ENCODE results near the gene STX18. TPM values are rescaled to one million over a fixed set of nuclear protein-coding genes. Genes with fewer than 3 reads are reported as not detected.

Gene STX18
- total RNA-seq, 1 donor from 2014 or later = 41.7 TPM

GRCh38 chr4:4534515-4535145 lies 7.2 kb downstream of the STX18 start:
- H3K4me1 Mint-ChIP-seq = peaks cover 8% of the 10 kb centered on the region
- no peak overlapping the region for H3K27ac Mint-ChIP-seq
- no peak overlapping the region for H3K4me3 Mint-ChIP-seq
- no peaks in the 10 kb centered on the region for H3K27me3 Mint-ChIP-seq (ENCODE audit: low read depth)
- no peaks in the 10 kb centered on the region for H3K36me3 Mint-ChIP-seq
- H3K9me3 Mint-ChIP-seq = no peaks in the 10 kb centered on the region
- no peak for TF ChIP-seq CTCF (IDR thresholded peaks at IDR 0.05; ENCODE audit: unreplicated experiment)
- DNase-seq (ENCODE audit: low spot score in 2 of 2, unreplicated experiment in 2 of 2) = no peak

- Mint-ChIP-seq H3K4me3 (no peak overlapping the region), H3K36me3 (no peaks in the 10 kb centered on the region), H3K9me3 (no peaks in the 10 kb centered on the region), H3K27me3 (ENCODE audit: low read depth) (no peaks in the 10 kb centered on the region), H3K27ac (no peak overlapping the region), H3K4me1 (no peaks in the 10 kb centered on the region)
- no peak for DNase-seq (ENCODE audit: low spot score in 2 of 2, unreplicated experiment in 2 of 2)
- no peak for TF ChIP-seq CTCF (IDR thresholded peaks at IDR 0.05; ENCODE audit: unreplicated experiment)
Measured at GRCh38 chr4:4533461-4534169, 8.2 kb downstream of the STX18 start.

GRCh38 chr4:4532371-4533154 lies 9.3 kb downstream of the STX18 start:
- Mint-ChIP-seq H3K36me3 (no peaks in the 10 kb centered on the region), H3K4me1 (no peaks in the 10 kb centered on the region), H3K4me3 (no peak overlapping the region)

GRCh38 chr4:4529392-4529791 lies 12.5 kb downstream of the STX18 start:
- no peak for TF ChIP-seq CTCF (IDR thresholded peaks at IDR 0.05; ENCODE audit: unreplicated experiment)
- DNase-seq (ENCODE audit: low spot score in 2 of 2, unreplicated experiment in 2 of 2) = no peak
- H3K27ac Mint-ChIP-seq = no peak overlapping the region
- H3K36me3 Mint-ChIP-seq = peaks cover 4% of the 10 kb centered on the region
- no peaks in the 10 kb centered on the region for H3K9me3 Mint-ChIP-seq
- H3K4me3 Mint-ChIP-seq = no peak overlapping the region
- no peaks in the 10 kb centered on the region for H3K4me1 Mint-ChIP-seq
- no peaks in the 10 kb centered on the region for H3K27me3 Mint-ChIP-seq (ENCODE audit: low read depth)

More at GRCh38 chr4:4532371-4533154, 9.3 kb downstream of the STX18 start:
- no peaks in the 10 kb centered on the region for H3K9me3 Mint-ChIP-seq
- H3K27ac Mint-ChIP-seq = peak overlapping the region; percentile 21
- TF ChIP-seq CTCF (IDR thresholded peaks at IDR 0.05; ENCODE audit: unreplicated experiment) = no peak
- no peak for DNase-seq (ENCODE audit: low spot score in 2 of 2, unreplicated experiment in 2 of 2)
- H3K27me3 Mint-ChIP-seq (ENCODE audit: low read depth) = no peaks in the 10 kb centered on the region

GRCh38 chr4:4526401-4526800 lies 15.4 kb downstream of the STX18 start:
- no peak for DNase-seq (ENCODE audit: low spot score in 2 of 2, unreplicated experiment in 2 of 2)
- H3K36me3 Mint-ChIP-seq = peaks cover 4% of the 10 kb centered on the region
- no peak for TF ChIP-seq CTCF (IDR thresholded peaks at IDR 0.05; ENCODE audit: unreplicated experiment)
- no peak overlapping the region for H3K4me3 Mint-ChIP-seq
- no peak overlapping the region for H3K27ac Mint-ChIP-seq
- H3K9me3 Mint-ChIP-seq = no peaks in the 10 kb centered on the region
- H3K4me1 Mint-ChIP-seq = peaks cover 8% of the 10 kb centered on the region
- no peaks in the 10 kb centered on the region for H3K27me3 Mint-ChIP-seq (ENCODE audit: low read depth)

Data from mesothelial cell of epicardium (in vitro differentiated cells).